ENCODE measurements around the gene TIMP2.

DNA sequence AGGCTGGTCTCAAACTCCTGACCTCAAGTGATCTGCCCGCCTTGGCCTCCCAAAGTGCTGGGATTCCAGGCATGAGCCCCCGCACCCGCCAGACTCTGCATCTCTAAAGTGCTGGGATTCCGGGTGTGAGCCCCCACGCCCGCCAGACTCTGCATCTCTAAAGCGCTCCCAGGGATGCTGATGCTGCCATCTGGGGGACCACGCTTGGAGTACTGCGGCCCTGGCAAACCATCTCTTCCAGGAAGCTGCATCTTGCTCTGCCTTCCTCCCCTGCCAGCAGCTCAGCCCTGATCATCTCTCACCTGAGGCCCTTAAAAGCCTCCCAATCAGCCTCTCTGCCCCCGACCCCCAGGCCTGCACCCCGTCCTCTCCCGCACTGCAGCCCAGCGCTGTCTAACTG, 26.2 kb downstream of the TIMP2 start:
- TF ChIP-seq, protein P1, sequence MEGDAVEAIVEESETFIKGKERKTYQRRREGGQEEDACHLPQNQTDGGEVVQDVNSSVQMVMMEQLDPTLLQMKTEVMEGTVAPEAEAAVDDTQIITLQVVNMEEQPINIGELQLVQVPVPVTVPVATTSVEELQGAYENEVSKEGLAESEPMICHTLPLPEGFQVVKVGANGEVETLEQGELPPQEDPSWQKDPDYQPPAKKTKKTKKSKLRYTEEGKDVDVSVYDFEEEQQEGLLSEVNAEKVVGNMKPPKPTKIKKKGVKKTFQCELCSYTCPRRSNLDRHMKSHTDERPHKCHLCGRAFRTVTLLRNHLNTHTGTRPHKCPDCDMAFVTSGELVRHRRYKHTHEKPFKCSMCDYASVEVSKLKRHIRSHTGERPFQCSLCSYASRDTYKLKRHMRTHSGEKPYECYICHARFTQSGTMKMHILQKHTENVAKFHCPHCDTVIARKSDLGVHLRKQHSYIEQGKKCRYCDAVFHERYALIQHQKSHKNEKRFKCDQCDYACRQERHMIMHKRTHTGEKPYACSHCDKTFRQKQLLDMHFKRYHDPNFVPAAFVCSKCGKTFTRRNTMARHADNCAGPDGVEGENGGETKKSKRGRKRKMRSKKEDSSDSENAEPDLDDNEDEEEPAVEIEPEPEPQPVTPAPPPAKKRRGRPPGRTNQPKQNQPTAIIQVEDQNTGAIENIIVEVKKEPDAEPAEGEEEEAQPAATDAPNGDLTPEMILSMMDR (IDR thresholded peaks at IDR 0.05), result no peak
- TF ChIP-seq POLR2A (IDR thresholded peaks at IDR 0.05), result no peak
- TF ChIP-seq POLR2AphosphoS5 (IDR thresholded peaks at IDR 0.05), result no peak
- TF ChIP-seq EP300 (IDR thresholded peaks at IDR 0.05), result no peak

Data from gastroesophageal sphincter (tissue), 3 donors.